Breast epithelium (tissue), 3 donors: ENCODE measurements around the gene PEX7.

Experiments
- POLR2A ChIP-seq: fragments of 450-650 bp; IDR thresholded peaks from one replicate; pipeline ENCODE4 v1.6.1; 2016; ENCODE audit warnings: antibody characterized with exemption, mild to moderate bottlenecking, moderate library complexity
- POLR2AphosphoS5 ChIP-seq, 3 donors: sonication (generic); formaldehyde crosslinking; IDR thresholded peaks; one replicate each; pipeline ENCODE4 v1.6.1; 2017; ENCODE audit warnings: antibody characterized with exemption in 3 of 3
- TF ChIP-seq, protein P1 (sequence below), 3 donors: fragments of 450-650 bp; IDR thresholded peaks; one replicate each; pipeline ENCODE4 v1.5.1; 2016 to 2017; ENCODE audit warnings: antibody characterized with exemption in 3 of 3, mild to moderate bottlenecking in 3 of 3, moderate library complexity in 3 of 3

DNA sequence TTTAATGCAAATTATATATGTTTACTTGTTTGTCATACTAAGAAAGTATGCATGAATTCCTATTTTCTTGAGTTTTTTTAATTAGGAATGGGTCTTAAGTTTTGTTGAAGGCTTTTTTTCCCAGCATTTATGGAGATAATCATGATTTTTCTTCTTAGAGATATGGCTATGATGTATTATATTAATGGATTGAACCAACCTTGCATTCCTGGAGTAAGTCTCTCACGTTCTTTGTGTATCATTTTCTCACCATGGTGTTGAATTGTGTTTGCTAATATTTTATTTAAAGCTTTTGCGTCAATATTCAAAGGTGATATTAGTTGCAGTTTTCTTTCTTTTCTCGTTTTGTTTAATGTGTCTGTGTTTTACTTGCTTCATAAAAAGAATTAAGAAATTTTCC, 51.4 kb downstream of the PEX7 start:
- TF ChIP-seq, protein P1, sequence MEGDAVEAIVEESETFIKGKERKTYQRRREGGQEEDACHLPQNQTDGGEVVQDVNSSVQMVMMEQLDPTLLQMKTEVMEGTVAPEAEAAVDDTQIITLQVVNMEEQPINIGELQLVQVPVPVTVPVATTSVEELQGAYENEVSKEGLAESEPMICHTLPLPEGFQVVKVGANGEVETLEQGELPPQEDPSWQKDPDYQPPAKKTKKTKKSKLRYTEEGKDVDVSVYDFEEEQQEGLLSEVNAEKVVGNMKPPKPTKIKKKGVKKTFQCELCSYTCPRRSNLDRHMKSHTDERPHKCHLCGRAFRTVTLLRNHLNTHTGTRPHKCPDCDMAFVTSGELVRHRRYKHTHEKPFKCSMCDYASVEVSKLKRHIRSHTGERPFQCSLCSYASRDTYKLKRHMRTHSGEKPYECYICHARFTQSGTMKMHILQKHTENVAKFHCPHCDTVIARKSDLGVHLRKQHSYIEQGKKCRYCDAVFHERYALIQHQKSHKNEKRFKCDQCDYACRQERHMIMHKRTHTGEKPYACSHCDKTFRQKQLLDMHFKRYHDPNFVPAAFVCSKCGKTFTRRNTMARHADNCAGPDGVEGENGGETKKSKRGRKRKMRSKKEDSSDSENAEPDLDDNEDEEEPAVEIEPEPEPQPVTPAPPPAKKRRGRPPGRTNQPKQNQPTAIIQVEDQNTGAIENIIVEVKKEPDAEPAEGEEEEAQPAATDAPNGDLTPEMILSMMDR (IDR thresholded peaks at IDR 0.05) = no peak
- TF ChIP-seq POLR2A (no peak), POLR2AphosphoS5 (IDR thresholded peaks at IDR 0.05) (no peak)
